Activated CD4-positive, alpha-beta T cell treated with anti-CD3 and anti-CD28 coated beads, Interleukin-2, amount 50 U/mL, for 24 hours (primary cell): ENCODE data around the gene KAT7.

Experiments
- DNase-seq, 2 donors: peaks; one replicate each; pipeline ENCODE4 v3.0.0-alpha.2; 2020; ENCODE audit warnings: low read depth in 1 of 2, low spot score in 1 of 2

KAT7 gene

DNA sequence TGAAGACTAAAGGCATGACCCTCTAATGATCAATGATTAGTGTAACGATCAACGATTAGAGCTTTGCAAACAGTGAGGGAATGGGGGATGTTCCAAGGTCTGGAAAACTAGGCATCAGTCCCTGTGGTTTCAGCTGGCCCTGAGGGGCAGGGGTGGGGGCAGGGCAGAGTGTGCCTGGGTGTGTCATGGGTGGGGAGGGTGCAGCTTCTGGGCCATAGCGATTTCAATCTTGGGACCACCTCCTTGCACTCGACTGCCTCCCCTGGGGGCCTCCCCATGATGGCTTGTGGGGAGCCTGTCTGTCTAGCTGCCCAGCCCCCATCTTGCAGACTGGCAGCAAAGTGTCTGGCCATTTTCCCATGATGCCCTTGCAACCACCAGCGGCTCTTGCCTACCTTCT is 51.0 kb downstream of the KAT7 start:
- no peak for DNase-seq

GRCh38 chr17:49841548-49841947 is 53.1 kb downstream of the KAT7 start:
- DNase-seq: no peak

- no peak for DNase-seq
These were observed 53.9 kb downstream of the KAT7 start for GRCh38 chr17:49842371-49842770.

- DNase-seq: no peak
These were observed 54.4 kb downstream of the KAT7 start for GRCh38 chr17:49842846-49843245.

GRCh38 chr17:49843774-49844350 is 55.4 kb downstream of the KAT7 start:
- DNase-seq: no peak

- no peak for DNase-seq
These were observed 56.8 kb downstream of the KAT7 start for GRCh38 chr17:49845321-49845720.

DNA sequence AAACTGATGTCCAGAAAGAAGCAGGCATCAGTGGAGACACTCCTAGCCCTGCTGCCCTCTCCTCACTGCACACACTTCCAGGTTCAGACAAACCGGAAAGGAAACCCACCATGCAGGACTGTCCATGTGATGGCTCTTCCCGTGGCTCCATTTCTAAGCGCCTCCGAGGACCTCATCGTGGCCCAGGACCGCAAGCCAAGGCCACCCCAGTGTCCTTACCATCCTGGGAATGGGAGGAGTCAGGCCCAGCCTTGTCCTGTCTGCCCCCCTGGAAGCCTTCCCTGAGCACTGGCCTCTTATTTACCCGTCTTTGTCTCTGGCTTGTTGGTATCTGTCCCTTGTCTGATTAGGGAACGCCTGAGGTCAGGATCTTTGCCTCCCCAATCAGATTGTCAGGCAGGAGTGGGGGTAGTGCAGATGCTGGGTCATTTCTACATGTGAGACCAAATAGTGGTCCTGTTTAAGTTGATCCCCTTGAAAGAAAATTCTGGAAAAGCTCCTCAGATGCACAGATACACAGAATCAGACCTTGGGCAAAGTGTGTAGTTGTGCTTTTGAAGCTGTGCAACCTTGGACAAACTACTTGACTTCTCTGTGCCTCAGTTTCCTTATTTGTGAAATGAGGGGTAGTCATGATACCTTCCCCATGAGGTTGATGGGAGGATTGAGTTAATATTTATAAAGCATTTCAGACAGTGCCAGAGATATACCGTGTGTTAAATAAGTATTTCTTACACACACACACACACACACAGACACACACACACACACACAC is 58.6 kb downstream of the KAT7 start:
- no peak for DNase-seq

DNA sequence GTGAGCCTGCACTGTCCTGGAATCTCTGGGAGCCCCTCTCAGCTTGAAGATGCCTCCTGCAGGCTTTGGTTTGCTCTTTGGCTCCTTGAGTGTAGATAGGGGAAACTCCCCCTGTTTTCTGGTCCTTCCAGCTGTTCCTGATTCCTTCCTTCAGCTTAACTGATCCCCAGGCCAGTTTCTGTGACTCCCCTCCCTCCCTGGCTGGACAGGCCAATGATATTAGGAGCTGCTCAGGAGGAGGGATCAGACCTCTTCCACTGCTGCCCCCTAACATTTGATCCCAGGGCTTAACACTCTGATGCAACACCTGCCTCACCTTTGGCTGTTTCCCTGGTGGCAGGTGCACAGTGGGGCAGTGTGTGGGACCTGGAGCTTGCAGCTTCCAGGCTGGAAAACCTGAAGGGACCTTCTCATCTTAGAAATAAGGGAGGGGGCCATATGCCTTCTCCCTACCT is 59.6 kb downstream of the KAT7 start, which contains the start of gene TAC4:
Gene TAC4 (minus strand): TSS at position 51 of the 455 bp plus-strand sequence. CDS start 52 bp downstream, outside the sequence.
- no peak for DNase-seq

- DNase-seq: no peak
These were observed 60.3 kb downstream of the KAT7 start for GRCh38 chr17:49848739-49849138.

GRCh38 chr17:49850218-49850610 is 61.7 kb downstream of the KAT7 start:
- no peak for DNase-seq

DNA sequence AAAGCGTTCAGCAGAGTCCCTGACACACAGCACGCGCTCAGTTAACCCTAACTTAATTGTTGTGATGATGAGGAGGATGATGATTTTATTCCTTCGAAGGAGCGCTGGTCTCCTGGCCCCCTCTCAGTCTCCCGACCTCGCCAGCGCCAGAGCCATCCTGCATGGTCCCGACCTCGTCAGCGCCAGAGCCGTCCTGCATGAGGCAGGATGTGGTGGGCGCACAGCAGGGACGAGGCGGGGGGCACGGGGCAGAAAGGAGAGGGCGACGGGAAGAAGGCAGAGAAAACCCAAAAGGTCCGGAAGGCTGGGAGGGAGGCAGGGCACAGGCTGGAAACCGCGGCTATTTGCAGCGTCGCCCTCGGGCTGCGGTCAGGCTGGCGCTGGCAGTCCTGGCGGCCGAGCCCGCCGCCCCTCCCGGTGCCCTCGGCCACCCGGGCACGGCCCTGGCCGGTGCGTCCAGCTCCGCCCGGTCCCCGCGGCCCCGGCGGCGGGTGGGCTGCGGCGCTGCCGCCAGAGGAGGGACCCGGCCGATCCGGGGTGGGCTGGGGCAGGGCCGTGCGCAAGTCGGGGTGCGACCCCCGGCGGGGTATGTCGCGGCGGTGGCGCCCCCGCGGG is 62.4 kb downstream of the KAT7 start:
- DNase-seq: no peak

DNA sequence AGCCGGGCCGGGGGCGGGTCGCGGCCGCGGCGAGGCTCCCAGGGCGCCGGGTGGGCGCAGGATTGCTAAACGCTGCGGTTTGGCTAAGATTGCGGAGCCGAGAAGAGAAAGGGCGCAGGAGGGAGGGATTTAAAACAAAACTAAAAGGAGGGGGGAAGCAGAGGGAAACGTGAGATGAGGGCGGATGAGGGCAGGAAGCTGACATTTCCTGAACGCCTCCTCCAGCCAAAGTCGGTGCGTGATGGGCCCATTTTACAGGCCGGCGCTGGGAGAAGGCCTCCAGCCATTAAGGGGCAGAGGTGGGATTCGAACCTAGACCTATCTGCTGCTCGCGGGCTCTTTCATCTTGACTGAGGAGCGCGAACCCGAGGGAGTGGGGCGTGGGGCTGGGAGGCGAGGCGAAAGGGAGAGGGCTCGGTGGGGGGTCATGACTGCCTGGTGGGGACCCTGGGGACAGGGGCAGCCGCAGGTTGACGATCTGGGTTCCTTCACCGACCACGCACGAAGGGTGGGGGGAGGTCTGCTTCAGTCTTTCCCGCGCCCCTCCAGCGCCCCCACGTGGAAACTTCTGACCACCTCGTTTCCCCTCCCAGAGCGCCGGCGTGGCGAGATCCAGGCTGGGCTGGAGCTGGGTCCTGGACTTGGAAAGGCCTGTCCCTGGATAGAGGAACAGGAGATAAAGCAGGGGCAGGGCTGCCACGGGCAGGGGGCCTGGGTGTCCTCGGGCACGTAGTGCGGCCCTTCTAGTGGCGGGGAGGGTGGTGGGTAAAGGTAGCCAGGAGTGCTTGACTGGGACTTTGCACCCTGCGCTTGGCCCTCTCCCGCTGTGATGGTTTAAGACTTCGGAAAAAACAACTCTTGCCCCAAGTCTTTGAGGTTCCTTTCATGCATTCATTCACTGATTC is 63.2 kb downstream of the KAT7 start:
- DNase-seq: peak; percentile 35 to 52

GRCh38 chr17:49853470-49854015 is 65.1 kb downstream of the KAT7 start:
- no peak for DNase-seq

DNA sequence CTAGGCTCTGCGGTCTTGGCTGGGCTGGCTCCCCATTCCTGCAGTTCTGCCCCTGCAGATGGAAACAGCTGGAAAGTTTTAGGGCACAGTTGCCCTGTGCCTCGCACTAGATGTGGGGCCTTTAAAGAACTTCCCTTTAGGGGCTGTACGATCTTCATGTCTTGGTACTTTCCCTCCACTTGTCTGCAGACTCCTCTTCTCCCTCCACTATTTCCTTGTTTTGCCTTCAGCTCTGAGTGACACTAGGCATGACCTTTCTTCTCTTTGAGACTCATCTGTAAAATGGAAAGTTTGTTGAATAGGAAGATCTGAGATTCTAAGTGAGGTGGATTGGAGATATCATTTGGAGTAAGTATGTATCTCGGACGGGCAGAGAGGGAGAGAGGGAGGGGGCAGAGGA is 65.6 kb downstream of the KAT7 start:
- no peak for DNase-seq

- no peak for DNase-seq
These were observed 70.3 kb downstream of the KAT7 start for GRCh38 chr17:49858796-49859195.

DNA sequence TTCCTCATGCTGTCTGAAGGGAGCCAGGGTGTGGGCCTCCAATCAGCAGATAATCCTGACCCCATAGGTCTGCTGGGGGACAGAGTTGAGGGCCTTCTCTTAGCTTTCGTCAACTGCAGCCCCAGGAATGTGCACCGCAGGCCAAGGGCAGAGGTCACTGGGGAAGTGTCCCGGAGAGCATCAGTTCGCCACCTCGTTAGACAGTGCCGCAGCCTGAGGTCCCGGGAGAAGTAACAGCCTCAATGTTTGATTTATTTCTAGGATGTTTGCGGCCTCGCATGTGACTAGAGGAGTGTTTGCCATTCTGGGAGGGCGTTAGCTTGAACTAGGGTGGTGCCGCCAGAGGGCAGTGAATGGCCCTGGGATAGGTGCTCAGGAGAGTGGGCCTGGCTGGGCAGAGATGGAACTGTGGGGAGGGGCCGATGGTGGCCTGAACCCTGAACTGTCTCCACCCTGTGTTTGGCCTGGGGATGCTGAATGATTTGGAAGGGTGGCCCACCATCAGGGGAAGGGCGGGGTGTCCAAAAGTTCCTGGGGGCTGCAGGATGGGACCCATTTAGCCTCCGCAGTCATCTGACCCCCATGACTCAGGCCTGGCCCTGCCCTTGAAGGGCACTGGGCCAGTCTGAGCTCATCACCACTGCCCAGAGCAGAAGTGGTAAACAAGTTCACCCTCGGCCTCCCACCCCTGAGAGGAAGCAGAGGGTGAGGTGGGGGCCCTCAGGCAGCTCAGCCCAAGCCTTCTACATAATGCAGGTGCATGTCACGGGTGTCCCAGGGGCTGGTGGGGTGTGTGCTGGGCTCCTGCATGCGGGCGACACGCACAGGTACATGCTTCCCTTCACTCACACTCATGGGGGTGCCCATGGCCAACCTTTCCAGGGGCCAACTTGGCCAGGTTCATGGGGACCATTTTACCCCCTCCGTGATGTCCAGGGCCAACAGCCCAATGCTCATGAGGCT is 71.8 kb downstream of the KAT7 start:
- DNase-seq: no peak

DNA sequence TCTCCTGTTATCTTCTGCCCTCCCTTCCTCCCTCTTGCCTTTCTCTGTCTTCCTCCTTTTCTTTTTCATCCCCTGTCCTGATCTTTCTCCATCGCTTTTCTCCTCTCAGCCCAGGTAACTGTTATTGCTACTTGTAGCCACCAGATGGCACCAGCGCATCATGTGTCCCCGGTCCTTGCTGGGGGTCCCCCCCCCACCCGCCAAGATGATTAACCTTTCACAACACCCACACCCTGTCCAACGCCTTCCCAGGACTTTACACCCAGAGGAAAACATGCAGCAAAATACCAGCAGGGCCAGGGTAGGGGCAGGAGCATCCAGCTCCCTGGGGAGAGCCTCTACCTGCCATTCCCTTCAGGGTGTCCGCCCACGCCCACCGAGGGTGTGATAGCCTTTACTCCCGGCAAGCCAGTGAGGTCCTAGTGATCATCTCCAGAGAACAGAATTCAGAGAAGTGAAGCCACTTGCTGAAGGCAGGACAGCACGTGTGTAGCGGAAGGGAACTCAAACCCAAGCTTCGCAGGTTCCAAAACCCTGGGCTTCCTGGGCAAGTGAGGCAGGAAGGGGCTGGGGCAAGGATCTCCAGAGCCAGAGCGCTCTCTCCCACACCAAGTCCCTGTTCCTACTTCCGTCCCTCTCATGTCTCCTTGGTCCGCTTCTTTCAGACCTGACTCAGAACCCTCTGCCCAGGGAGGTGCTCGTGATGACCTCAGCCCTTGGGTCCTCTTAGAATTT is 72.8 kb downstream of the KAT7 start:
- peak; percentile 34 to 41 for DNase-seq

DNA sequence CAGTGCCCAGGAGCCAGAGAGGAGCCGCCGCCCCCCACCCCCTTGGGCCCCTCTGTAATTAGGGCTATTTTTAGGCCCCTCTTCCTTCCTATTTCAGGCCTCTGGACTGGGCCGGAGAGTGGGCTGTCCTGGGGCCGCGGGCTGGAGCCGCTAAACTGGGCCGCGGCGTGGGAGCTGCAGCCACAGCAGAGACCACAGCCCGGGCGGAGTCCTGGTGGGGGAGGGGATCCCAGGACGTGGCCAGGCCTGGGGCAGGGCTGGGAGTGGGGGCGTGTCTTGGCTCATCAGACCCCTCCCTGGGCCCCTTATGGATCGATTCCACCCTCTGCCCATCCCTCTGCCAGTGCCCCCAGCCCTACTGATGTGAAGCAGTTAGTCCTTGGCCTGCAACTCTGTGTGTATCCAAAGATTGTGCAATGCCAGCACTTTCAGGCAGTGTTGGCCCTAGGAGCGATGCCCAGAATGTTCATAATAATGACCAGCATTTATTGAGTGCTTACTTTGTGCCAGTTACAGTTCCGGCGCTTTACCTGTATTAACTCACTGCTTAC is 74.4 kb downstream of the KAT7 start:
- DNase-seq: no peak

DNA sequence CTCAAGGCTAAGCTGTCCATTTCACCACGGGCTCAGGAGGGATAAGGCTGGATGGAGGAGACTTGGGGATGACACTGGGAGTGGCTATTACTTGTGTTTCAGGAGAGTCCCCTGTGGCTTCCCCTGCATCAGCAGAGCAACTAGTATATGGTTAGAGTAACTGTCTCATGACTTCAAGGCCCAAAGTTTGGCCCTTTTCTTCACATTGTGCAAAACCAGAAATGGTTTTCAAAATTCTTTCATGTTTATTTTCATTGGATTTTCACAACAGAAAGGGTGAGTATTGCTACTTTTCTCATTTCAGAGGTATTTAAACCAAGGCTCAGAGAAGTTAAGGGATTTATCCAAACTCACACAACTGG is 77.5 kb downstream of the KAT7 start:
- no peak for DNase-seq
